CMK (cell line): ENCODE data around the gene TRIM56.
A peak's percentile ranks its signal among the peaks of the same experiment; 100 is the strongest.
"Not testable (repeated sequence)": the region's sequence is repeated elsewhere in the genome, so short reads cannot be mapped to it uniquely, and the experiment has no call there.

Experiments
- DNase-seq: peaks from one replicate; pipeline ENCODE4 v3.0.0-alpha.2; 2010; ENCODE audit warnings: low read depth

TRIM56 gene, protein sequence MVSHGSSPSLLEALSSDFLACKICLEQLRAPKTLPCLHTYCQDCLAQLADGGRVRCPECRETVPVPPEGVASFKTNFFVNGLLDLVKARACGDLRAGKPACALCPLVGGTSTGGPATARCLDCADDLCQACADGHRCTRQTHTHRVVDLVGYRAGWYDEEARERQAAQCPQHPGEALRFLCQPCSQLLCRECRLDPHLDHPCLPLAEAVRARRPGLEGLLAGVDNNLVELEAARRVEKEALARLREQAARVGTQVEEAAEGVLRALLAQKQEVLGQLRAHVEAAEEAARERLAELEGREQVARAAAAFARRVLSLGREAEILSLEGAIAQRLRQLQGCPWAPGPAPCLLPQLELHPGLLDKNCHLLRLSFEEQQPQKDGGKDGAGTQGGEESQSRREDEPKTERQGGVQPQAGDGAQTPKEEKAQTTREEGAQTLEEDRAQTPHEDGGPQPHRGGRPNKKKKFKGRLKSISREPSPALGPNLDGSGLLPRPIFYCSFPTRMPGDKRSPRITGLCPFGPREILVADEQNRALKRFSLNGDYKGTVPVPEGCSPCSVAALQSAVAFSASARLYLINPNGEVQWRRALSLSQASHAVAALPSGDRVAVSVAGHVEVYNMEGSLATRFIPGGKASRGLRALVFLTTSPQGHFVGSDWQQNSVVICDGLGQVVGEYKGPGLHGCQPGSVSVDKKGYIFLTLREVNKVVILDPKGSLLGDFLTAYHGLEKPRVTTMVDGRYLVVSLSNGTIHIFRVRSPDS

DNA sequence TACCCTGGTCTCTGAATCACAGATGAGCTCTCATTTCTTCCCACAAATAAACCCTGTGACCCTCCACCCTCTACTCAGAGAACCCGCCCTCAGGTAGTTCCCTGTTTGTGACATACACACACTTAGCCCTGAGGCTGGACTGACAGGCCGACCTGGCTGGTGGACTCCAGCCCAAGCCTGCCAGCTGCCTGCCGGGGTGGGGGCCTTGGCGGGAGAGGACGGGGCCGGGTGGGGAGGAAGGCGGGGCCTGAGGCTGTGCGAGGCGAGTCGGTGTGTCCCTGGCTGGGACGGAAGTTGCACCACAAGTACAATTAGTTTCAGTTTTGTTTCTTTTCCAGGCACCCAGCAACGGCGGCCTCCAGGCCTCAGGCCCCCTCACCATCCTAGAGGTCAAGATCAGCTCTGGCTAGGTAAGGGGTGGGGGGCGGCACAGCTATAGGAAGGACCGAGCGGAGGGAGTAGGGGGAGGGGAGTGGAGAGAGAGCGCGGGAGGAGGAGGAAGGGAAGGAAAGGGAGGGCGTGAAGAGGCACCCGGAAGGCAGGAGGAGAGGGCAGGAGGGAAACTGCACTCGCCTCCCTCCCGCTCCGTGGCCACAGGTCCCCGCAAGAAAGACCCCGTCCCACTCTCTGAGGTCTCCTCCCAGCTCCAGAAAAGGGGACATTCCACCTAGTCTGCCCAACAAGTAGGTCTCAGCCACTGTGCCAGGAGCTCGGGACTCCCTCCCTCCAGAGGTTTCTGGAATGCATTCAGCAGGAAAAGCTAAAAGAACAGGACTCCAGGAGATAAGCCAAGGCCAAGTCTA is at the start of gene TRIM56:
TSS of gene TRIM56 (plus strand) at position 320 of the 803 bp plus-strand sequence. CDS start 1,832 bp downstream, outside the sequence.
- DNase-seq, result peak; percentile 76

DNA sequence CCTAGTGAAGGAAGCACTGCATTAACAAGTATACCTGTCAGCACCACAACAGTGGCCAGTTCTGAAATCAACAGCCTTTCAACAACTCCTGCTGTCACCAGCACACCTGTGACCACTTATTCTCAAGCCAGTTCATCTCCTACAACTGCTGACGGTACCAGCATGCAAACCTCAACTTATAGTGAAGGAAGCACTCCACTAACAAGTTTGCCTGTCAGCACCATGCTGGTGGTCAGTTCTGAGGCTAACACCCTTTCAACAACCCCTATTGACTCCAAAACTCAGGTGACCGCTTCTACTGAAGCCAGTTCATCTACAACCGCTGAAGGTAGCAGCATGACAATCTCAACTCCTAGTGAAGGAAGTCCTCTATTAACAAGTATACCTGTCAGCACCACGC is 49.3 kb upstream of the TRIM56 start:
- DNase-seq, result no peak

- not testable (repeated sequence) for DNase-seq
These were observed 44.0 kb upstream of the TRIM56 start for GRCh38 chr7:101041283-101041682.

DNA sequence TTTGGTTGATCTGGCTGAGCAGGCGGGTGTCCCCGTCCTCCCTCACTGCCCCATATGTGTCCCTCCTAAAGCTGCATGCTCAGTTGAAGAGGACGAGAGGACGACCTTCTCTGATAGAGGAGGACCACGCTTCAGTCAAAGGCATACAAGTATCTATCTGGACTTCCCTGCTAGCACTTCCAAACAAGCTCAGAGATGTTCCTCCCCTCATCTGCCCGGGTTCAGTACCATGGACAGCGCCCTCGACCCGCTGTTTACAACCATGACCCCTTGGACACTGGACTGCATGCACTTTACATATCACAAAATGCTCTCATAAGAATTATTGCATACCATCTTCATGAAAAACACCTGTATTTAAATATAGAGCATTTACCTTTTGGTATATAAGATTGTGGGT is 26.9 kb upstream of the TRIM56 start:
- DNase-seq, result peak; percentile 31

- DNase-seq, result no peak
These were observed 25.7 kb upstream of the TRIM56 start for GRCh38 chr7:101059620-101059942.

DNA sequence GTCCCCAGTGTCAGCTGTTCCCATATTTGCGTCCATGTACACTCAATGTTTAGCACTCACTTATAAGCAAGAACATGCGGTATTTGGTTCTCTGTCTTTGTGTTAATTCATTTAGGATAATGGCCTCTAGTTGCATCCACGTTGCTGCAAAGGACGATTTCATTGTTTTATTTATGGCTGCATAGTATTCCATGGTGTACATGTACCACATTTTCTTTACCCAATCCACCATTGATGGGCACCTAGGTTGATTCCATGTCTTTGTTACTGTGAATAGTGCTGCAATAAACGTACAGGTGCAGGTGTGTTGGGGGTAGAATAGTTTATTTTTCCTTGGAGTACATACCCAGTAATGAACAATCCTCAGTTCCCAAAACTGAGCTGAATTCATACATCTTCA is 24.3 kb upstream of the TRIM56 start:
- no peak for DNase-seq

GRCh38 chr7:101064176-101064550 is 21.1 kb upstream of the TRIM56 start:
- not testable (repeated sequence) for DNase-seq

DNA sequence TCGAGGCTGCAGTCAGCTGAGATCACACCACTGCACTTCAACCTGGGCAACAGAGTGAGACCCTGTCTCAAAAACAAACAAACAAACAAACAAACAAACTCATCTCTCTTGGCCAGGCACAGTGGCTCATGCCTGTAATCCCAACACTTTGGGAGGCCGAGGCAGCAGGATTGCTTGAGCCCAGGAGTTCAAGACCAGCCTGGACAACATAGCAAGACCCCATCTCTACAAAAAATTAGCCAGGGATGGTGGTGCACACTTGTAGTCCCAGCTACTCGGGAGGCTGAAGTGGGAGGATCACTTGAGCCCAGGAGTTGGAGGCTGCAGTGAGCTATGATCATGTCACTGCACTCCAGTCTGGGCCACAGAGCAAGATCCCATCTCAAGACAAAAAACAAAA is 20.1 kb upstream of the TRIM56 start:
- DNase-seq, result not testable (repeated sequence)

DNA sequence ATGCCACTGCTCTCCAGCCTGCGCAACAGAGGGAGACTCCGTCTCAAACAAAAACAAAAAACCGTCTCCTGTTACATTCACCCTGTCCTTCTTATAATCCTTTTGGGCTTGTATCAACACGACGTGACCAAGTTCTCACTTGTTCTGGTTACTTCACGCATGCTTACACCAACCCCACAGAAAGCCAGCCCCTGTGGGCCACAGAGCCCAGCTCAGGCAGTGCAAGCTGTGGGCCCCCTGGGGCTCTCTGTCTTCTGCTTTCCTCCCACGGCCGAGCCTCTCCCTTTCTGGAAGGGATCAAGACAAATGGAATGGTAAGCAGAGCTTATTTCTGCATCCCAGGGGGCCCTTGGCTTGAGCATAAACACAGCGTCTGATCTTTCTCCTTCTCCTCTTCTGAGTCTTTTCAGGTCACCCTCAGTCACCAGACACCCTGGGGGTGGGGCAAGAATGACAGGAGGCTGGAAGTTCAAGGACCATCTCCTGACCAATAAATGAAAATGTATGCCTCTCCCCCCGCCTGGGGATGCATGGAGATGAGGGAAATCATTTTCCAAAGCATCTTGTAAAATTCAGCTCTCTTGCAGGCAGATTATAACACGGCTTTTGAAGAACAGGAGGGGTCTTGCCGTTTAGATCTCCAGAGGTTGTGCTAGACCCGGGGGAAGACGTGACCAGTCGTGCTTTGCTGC is 19.0 kb upstream of the TRIM56 start:
- no peak for DNase-seq

DNA sequence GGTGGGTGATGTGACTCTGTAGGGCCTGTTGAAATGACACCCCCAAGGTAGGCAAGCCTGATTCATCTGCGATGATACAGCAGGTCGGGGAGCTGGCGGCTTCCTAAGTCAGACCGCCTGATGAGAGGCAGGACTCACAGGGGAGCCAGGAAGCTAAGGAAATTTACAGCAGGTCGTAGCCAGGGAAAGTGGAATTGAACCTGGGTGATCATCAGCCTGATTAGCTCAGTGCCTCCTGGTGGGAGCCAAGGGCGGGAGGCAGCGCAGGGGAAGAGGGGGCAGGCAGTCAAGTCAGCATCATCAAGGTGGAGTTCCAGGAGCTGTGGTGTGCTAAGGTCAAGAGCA is 18.5 kb upstream of the TRIM56 start:
- DNase-seq, result no peak

DNA sequence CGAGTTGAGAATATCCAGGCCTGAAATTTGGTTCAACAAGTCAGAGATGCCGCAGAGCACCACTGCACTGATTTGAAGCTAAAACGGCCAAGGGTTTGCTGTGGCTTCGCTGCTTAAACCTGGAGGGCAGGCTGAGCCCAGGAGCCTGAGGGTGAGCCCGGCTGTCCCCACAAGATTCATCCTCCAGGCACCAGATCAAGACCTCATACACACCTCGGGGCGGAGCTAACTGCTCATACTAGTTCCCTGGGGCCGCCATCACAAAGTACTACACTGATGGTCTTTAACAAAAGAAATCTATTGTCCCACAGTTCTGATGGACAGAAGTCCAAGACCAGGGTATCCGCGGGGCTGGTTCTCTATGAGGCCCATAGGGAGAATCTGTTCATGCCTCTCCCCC is 16.9 kb upstream of the TRIM56 start:
- no peak for DNase-seq

GRCh38 chr7:101071362-101072104 is 13.7 kb upstream of the TRIM56 start:
- not testable (repeated sequence) for DNase-seq

GRCh38 chr7:101075646-101076045 is 9.6 kb upstream of the TRIM56 start:
- DNase-seq, result no peak

GRCh38 chr7:101076183-101076582 is 9.1 kb upstream of the TRIM56 start:
- not testable (repeated sequence) for DNase-seq

- peak; percentile 61 for DNase-seq
These were observed 7.8 kb upstream of the TRIM56 start for GRCh38 chr7:101077303-101078086.

GRCh38 chr7:101081432-101081831 is 3.8 kb upstream of the TRIM56 start:
- no peak for DNase-seq

GRCh38 chr7:101084865-101085161 is 468 bp upstream of the TRIM56 start:
- DNase-seq, result no peak

DNA sequence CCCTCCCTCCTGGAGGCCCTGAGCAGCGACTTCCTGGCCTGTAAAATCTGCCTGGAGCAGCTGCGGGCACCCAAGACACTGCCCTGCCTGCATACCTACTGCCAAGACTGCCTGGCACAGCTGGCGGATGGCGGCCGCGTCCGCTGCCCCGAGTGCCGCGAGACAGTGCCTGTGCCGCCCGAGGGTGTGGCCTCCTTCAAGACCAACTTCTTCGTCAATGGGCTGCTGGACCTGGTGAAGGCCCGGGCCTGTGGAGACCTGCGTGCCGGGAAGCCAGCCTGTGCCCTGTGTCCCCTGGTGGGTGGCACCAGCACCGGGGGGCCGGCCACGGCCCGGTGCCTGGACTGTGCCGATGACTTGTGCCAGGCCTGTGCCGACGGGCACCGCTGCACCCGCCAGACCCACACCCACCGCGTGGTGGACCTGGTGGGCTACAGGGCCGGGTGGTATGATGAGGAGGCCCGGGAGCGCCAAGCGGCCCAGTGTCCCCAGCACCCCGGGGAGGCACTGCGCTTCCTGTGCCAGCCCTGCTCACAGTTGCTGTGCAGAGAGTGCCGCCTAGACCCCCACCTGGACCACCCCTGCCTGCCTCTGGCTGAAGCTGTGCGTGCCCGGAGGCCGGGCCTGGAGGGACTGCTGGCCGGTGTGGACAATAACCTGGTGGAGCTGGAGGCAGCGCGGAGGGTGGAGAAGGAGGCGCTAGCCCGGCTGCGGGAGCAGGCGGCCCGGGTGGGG is 2.2 kb downstream of the TRIM56 start:
- DNase-seq, result no peak

GRCh38 chr7:101088069-101088425 is 2.8 kb downstream of the TRIM56 start:
- DNase-seq, result no peak

DNA sequence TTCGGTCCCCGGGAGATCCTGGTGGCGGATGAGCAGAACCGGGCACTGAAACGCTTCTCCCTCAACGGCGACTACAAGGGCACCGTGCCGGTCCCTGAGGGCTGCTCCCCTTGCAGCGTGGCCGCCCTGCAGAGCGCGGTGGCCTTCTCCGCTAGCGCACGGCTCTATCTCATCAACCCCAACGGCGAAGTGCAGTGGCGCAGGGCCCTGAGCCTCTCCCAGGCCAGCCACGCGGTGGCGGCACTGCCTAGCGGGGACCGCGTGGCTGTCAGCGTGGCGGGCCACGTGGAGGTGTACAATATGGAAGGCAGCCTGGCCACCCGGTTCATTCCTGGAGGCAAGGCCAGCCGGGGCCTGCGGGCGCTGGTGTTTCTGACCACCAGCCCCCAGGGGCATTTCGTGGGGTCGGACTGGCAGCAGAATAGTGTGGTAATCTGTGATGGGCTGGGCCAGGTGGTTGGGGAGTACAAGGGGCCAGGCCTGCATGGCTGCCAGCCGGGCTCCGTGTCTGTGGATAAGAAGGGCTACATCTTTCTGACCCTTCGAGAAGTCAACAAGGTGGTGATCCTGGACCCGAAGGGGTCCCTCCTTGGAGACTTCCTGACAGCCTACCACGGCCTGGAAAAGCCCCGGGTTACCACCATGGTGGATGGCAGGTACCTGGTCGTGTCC is 3.7 kb downstream of the TRIM56 start:
- DNase-seq, result no peak
